GM19043 (cell line): ENCODE results near the gene UBE2J2.

Experiments
- ATAC-seq: cut with Tn5 transposase; IDR thresholded peaks from one replicate; pipeline ENCODE4 v1.9.1; 2021; ENCODE audit warnings: low read depth; ENCODE audit not compliant: unreplicated experiment

Gene UBE2J2

GRCh38 chr1:1282998-1283397 is 9.3 kb upstream of the UBE2J2 start:
- no peak for ATAC-seq

GRCh38 chr1:1281533-1282321 is 8.1 kb upstream of the UBE2J2 start:
- ATAC-seq, result no peak

- ATAC-seq, result no peak
These were observed 7.3 kb upstream of the UBE2J2 start for GRCh38 chr1:1280782-1281481.

- ATAC-seq, result no peak
These were observed 5.4 kb upstream of the UBE2J2 start for GRCh38 chr1:1279028-1279427.

GRCh38 chr1:1278620-1279019 is 5.0 kb upstream of the UBE2J2 start:
- no peak for ATAC-seq

GRCh38 chr1:1275836-1276235 is 2.2 kb upstream of the UBE2J2 start:
- ATAC-seq, result no peak

GRCh38 chr1:1274931-1275431 is 1.3 kb upstream of the UBE2J2 start:
- no peak for ATAC-seq

GRCh38 chr1:1274299-1274930 is 761 bp upstream of the UBE2J2 start:
- no peak for ATAC-seq

- ATAC-seq, result no peak
These were observed 494 bp downstream of the UBE2J2 start for GRCh38 chr1:1273209-1273511.

GRCh38 chr1:1272341-1273208 is 1.1 kb downstream of the UBE2J2 start:
- ATAC-seq, result no peak

- ATAC-seq, result no peak
These were observed 2.8 kb downstream of the UBE2J2 start for GRCh38 chr1:1270813-1271212.

- ATAC-seq, result no peak
These were observed 5.4 kb downstream of the UBE2J2 start for GRCh38 chr1:1268284-1268682.

- ATAC-seq, result no peak
These were observed 6.0 kb downstream of the UBE2J2 start for GRCh38 chr1:1267488-1268283.

- no peak for ATAC-seq
These were observed 8.8 kb downstream of the UBE2J2 start for GRCh38 chr1:1264868-1265272.

GRCh38 chr1:1264026-1264425 is 9.6 kb downstream of the UBE2J2 start:
- ATAC-seq, result no peak

- ATAC-seq, result no peak
These were observed 10.9 kb downstream of the UBE2J2 start for GRCh38 chr1:1262758-1263157.

GRCh38 chr1:1262071-1262470 is 11.6 kb downstream of the UBE2J2 start:
- no peak for ATAC-seq

- no peak for ATAC-seq
These were observed 12.7 kb downstream of the UBE2J2 start for GRCh38 chr1:1260843-1261560.

- ATAC-seq, result no peak
These were observed 13.6 kb downstream of the UBE2J2 start for GRCh38 chr1:1259951-1260600.
